GM19240 (cell line): ENCODE data around the gene ZNF558.
"Not testable (repeated sequence)": the region's sequence is repeated elsewhere in the genome, so short reads cannot be mapped to it uniquely, and the experiment has no call there.

ENCODE experiments used
- DNase-seq: peaks from one replicate; pipeline ENCODE4 v3.0.0; 2011; ENCODE audit warnings: low spot score; ENCODE audit not compliant: insufficient read length

ZNF558 gene

DNA sequence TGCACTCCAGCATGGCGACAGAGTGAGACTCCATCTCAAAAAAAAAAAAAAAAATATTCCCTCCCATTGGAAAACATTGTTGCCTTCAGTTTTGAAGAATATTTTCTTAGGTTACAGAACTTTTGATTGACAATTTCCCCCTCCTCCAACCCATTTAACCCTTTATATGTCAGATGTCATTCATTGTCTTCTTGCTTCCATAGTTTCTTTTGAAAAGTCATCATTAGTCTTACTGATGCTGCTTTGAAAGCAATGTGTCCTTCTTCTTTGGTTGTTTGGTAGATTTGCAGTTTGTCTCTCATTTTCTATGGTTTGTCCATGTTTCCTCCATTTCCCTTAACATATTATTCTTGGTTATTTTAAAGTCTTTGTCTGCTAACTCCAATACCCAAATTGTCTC lies 25.4 kb downstream of the ZNF558 start:
- DNase-seq, result no peak

GRCh38 chr19:8794823-8795222 lies 37.3 kb downstream of the ZNF558 start:
- no peak for DNase-seq

GRCh38 chr19:8773587-8773986 lies 58.5 kb downstream of the ZNF558 start:
- DNase-seq, result not testable (repeated sequence)

- not testable (repeated sequence) for DNase-seq
These were observed 62.8 kb downstream of the ZNF558 start for GRCh38 chr19:8769265-8769664.

DNA sequence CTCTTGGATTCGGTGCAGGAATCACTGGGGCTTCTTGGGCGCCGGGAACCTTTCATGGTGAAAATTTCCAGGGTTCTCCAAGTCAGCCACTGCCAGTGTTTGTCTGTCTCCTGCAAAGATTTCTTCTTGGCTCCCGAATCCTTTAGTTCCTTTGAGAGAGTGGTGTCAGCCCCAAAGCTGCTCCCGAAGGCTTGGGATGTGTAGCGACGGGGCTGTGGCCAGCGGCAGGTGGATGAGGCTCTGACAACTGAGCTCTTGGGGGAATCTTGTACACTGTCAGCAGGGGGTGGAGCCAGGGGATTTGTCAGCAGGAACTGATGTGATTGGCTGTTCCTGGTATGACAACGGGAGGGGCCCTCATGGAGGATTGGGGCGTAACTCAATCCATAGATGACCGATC lies 64.8 kb downstream of the ZNF558 start:
- DNase-seq, result not testable (repeated sequence)
